GM21619 (cell line): ENCODE results near the gene NRAS.
"Not testable (repeated sequence)": the region's sequence is repeated elsewhere in the genome, so short reads cannot be mapped to it uniquely, and the experiment has no call there.

Source experiments
- ATAC-seq: cut with Tn5 transposase; IDR thresholded peaks from one replicate; pipeline ENCODE4 v1.9.1; 2021; ENCODE audit not compliant: unreplicated experiment

The NRAS gene

GRCh38 chr1:114716304-114717170, at the start of gene NRAS:
Gene NRAS (minus strand): TSS chr1:114716771. CDS start chr1:114716160, 611 bp downstream.
- peak; percentile 94 for ATAC-seq

- ATAC-seq = no peak
Measured at GRCh38 chr1:114764689-114765088, 48.1 kb upstream of the NRAS start.

GRCh38 chr1:114758256-114758832, 41.8 kb upstream of the NRAS start:
- ATAC-seq = no peak

GRCh38 chr1:114757455-114758255, 41.1 kb upstream of the NRAS start, which contains the start of gene CSDE1:
Gene CSDE1 (minus strand): TSS chr1:114757984. CDS start chr1:114739890, 18,094 bp downstream.
- ATAC-seq = peak; percentile 77

- no peak for ATAC-seq
Measured at GRCh38 chr1:114756949-114757454, 40.4 kb upstream of the NRAS start.

- ATAC-seq = peak; percentile 34
Measured at GRCh38 chr1:114756009-114756892, 39.7 kb upstream of the NRAS start.

- ATAC-seq = no peak
Measured at GRCh38 chr1:114755006-114755931, 38.7 kb upstream of the NRAS start.

- not testable (repeated sequence) for ATAC-seq
Measured at GRCh38 chr1:114753702-114754101, 37.1 kb upstream of the NRAS start.

- no peak for ATAC-seq
Measured at GRCh38 chr1:114753143-114753542, 36.6 kb upstream of the NRAS start.

- no peak for ATAC-seq
Measured at GRCh38 chr1:114750780-114751179, 34.2 kb upstream of the NRAS start.

GRCh38 chr1:114749835-114750234, 33.3 kb upstream of the NRAS start:
- ATAC-seq = no peak

- no peak for ATAC-seq
Measured at GRCh38 chr1:114746450-114747121, 30.0 kb upstream of the NRAS start.

- ATAC-seq = no peak
Measured at GRCh38 chr1:114745291-114745690, 28.7 kb upstream of the NRAS start.

- ATAC-seq = no peak
Measured at GRCh38 chr1:114741963-114742746, 25.6 kb upstream of the NRAS start.

- ATAC-seq = no peak
Measured at GRCh38 chr1:114740331-114740730, 23.8 kb upstream of the NRAS start.

- ATAC-seq = no peak
Measured at GRCh38 chr1:114737314-114737849, 20.8 kb upstream of the NRAS start.

GRCh38 chr1:114735479-114735878, 18.9 kb upstream of the NRAS start:
- ATAC-seq = no peak

- ATAC-seq = no peak
Measured at GRCh38 chr1:114729782-114730181, 13.2 kb upstream of the NRAS start.
